Keratinocyte (primary cell): ENCODE data around the gene NFAM1. TPM values are rescaled to one million over a fixed set of nuclear protein-coding genes. Genes with fewer than 3 reads are reported as not detected.

ENCODE experiments used
- DNase-seq: peaks from one replicate; pipeline ENCODE4 v3.0.0-alpha.2; 2011; ENCODE audit warnings: low read depth, missing footprints, low spot score
- FAIRE-seq: peaks from 2 replicates; lab custom pipeline; 2011; peaks lifted over from hg19 to GRCh38; lab: Jason Lieb, UNC
- H2AFZ ChIP-seq: 2 replicates; pipeline ENCODE4 v1.6.0; 2012; ENCODE audit warnings: low read length, control low read depth, inconsistent platforms; ENCODE audit not compliant: control insufficient read depth
- H3K27ac ChIP-seq: 2 replicates; pipeline ENCODE4 v1.5.1; 2011; ENCODE audit warnings: low read length; ENCODE audit not compliant: control insufficient read depth, insufficient read depth
- H3K27me3 ChIP-seq: 3 replicates; pipeline ENCODE4 v1.6.0; 2011; ENCODE audit warnings: low read length; ENCODE audit not compliant: control insufficient read depth, insufficient read depth; ENCODE audit errors: extremely low read depth
- H3K36me3 ChIP-seq, 2 experiments: 2 replicates in 1 of 2; 3 replicates in 1 of 2; pipeline ENCODE4 v1.5.1; 2011; ENCODE audit warnings: low read length in 2 of 2, mild to moderate bottlenecking in 1 of 2; ENCODE audit not compliant: control insufficient read depth in 2 of 2, insufficient read depth in 2 of 2; ENCODE audit errors: extremely low read depth in 1 of 2
- H3K4me1 ChIP-seq: 3 replicates; pipeline ENCODE4 v1.5.1; 2011; ENCODE audit warnings: low read length; ENCODE audit not compliant: control insufficient read depth, insufficient read depth; ENCODE audit errors: extremely low read depth
- H3K4me2 ChIP-seq: 3 replicates; pipeline ENCODE4 v1.6.0; 2011; ENCODE audit warnings: low read depth, low read length; ENCODE audit not compliant: control insufficient read depth, insufficient read depth; ENCODE audit errors: extremely low read depth
- H3K4me3 ChIP-seq, 3 experiments: fragments of 200-600 bp in 1 of 3; sonication (generic) in 1 of 3; 2 replicates in 2 of 3; 3 replicates in 1 of 3; pipeline ENCODE4 v1.5.1; 2011 to 2016; ENCODE audit warnings: low read length in 3 of 3, mild to moderate bottlenecking in 3 of 3, control low read depth in 2 of 3, inconsistent platforms in 1 of 3, low read depth in 1 of 3, mixed read lengths in 1 of 3, mixed run types in 1 of 3, moderate library complexity in 1 of 3; ENCODE audit not compliant: control insufficient read depth in 2 of 3, insufficient read depth in 2 of 3; ENCODE audit errors: extremely low read depth in 1 of 3
- H3K79me2 ChIP-seq: 2 replicates; pipeline ENCODE4 v1.6.0; 2012; ENCODE audit warnings: low read length; ENCODE audit not compliant: control insufficient read depth, insufficient read depth
- H3K9ac ChIP-seq: 3 replicates; pipeline ENCODE4 v1.6.0; 2011; ENCODE audit warnings: low read length; ENCODE audit not compliant: control insufficient read depth, insufficient read depth; ENCODE audit errors: extremely low read depth
- H3K9me1 ChIP-seq: 3 replicates; pipeline ENCODE4 v1.6.0; 2011; ENCODE audit warnings: low read length; ENCODE audit not compliant: control insufficient read depth, insufficient read depth; ENCODE audit errors: extremely low read depth
- H3K9me3 ChIP-seq: 2 replicates; pipeline ENCODE4 v1.5.1; 2012; ENCODE audit warnings: low read depth, low read length; ENCODE audit not compliant: control insufficient read depth
- H4K20me1 ChIP-seq: 3 replicates; pipeline ENCODE4 v1.6.0; 2011; ENCODE audit warnings: low read length; ENCODE audit not compliant: control insufficient read depth, insufficient read depth; ENCODE audit errors: extremely low read depth
- EZH2 ChIP-seq: IDR thresholded peaks from one replicate; pipeline ENCODE4 v1.6.1; 2012; ENCODE audit warnings: inconsistent platforms, mild to moderate bottlenecking, low read length, moderate library complexity
- dilution Hi-C: fragments of 300-500 bp; cut with MboI; formaldehyde crosslinking; loops from one replicate; pipeline ENCODE4 v1.7.0; 2020; ENCODE audit warnings: low sequenced_read_pairs; ENCODE audit not compliant: extremely low pct_ligation_motif_present
- polyA plus RNA-seq, 5 experiments: library from polyadenylated mRNA; depleted of rRNA in 3 of 5; stranded (reverse) in 3 of 5; stranded (forward) in 1 of 5; unstranded in 1 of 5; fragments of >200 nt; gene quantifications; 1 replicate in 1 of 5; 2 replicates in 3 of 5; 3 replicates in 1 of 5; pipeline versions ENCODE4 v1.2.1 to v1.2.3, GENCODE V29; 2011 to 2012; ENCODE audit warnings: missing spikeins in 2 of 5, low read depth in 1 of 5, low replicate concordance in 1 of 5
- TF ChIP-seq, protein P1 (sequence below), 3 experiments: IDR thresholded peaks in 1 of 3; conservative IDR thresholded peaks in 1 of 3; optimal IDR thresholded peaks in 1 of 3; 2 replicates in 2 of 3; 3 replicates in 1 of 3; pipeline versions ENCODE3 to v1.5.1; 2011; ENCODE audit warnings: low read length in 3 of 3, mild to moderate bottlenecking in 3 of 3, moderate library complexity in 2 of 3, control low read depth in 1 of 3, inconsistent platforms in 1 of 3; ENCODE audit not compliant: insufficient read depth in 2 of 3; ENCODE audit errors: extremely low read depth in 1 of 3

Gene NFAM1
- polyA plus RNA-seq, 1 donor (not counting 4 experiments of a cell fraction or from before 2014, with no cell fraction given), result not detected

DNA sequence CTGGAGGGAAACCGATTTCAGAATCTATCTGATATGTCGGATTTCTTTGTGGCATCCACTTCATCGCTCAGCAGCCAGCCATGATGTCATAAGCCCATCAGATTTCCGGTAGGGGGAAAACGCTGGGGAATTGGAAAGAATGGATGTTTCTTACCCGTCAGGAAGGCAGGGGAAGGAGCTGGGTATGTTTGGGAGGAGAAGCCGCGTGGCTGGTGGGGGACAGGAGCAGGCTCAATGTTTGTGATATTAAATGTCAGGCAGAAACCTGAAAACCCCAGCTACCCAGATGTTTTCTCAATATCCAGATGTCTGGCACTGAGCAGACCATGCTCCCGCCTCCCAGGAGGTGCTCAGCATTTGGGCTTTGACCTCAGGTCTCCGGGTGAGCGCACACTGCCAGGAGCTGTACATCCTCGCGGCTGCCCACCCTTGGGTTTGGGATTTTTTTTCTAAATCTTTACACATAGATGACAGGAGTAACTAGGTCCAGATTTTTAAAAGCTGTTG, 67.5 kb downstream of the NFAM1 start:
- Histone ChIP-seq H3K9ac (no peak overlapping the region), H3K36me3 (no peaks in the 10 kb centered on the region), H2AFZ (no peak overlapping the region), H3K27ac (no peak overlapping the region), H3K9me1 (no peaks in the 10 kb centered on the region), H3K4me1 (peaks cover 17% of the 10 kb centered on the region), H3K9me3 (no peaks in the 10 kb centered on the region), H3K4me3 (no peak overlapping the region), H3K4me2 (no peak overlapping the region), H4K20me1 (peaks cover 7% of the 10 kb centered on the region), H3K79me2 (no peaks in the 10 kb centered on the region), H3K27me3 (peaks cover 64% of the 10 kb centered on the region)
- TF ChIP-seq EZH2, result peak; percentile 16
- TF ChIP-seq, protein P1, sequence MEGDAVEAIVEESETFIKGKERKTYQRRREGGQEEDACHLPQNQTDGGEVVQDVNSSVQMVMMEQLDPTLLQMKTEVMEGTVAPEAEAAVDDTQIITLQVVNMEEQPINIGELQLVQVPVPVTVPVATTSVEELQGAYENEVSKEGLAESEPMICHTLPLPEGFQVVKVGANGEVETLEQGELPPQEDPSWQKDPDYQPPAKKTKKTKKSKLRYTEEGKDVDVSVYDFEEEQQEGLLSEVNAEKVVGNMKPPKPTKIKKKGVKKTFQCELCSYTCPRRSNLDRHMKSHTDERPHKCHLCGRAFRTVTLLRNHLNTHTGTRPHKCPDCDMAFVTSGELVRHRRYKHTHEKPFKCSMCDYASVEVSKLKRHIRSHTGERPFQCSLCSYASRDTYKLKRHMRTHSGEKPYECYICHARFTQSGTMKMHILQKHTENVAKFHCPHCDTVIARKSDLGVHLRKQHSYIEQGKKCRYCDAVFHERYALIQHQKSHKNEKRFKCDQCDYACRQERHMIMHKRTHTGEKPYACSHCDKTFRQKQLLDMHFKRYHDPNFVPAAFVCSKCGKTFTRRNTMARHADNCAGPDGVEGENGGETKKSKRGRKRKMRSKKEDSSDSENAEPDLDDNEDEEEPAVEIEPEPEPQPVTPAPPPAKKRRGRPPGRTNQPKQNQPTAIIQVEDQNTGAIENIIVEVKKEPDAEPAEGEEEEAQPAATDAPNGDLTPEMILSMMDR (optimal IDR thresholded peaks at IDR 0.05 in 1 of 3, IDR thresholded peaks at IDR 0.05 in 1 of 3, conservative IDR thresholded peaks at IDR 0.05 in 1 of 3; ENCODE audit: extremely low read depth in 1 of 3, insufficient read depth in 2 of 3, low read length in 3 of 3), result no peak
- FAIRE-seq (no peak), DNase-seq (no peak)
- dilution Hi-C loops, result no loop called here

DNA sequence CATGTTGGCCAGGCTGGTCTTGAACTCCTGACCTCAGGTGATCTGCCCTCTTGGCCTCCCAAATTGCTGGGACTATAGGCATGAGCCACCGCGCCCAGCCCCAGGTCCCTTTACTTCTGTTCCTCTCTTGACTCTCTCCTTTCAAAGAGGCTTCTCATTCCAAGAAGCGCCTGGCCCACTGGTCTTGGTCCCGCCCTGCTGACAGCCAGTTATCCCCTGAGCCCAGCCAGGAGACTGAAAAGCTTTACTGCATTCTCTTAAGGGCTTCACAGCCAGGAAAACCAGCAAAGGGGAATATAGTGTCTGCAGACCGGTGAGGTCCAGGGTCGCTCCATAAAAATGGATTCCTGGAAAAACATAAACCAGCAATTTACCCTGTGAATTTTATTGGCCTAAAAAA, 68.3 kb downstream of the NFAM1 start:
- FAIRE-seq (no peak), DNase-seq (no peak)
- Histone ChIP-seq H3K4me3 (no peak overlapping the region), H3K4me2 (no peak overlapping the region), H3K4me1 (peaks cover 12% of the 10 kb centered on the region), H3K9ac (no peak overlapping the region), H4K20me1 (peaks cover 7% of the 10 kb centered on the region), H3K27me3 (peaks cover 70% of the 10 kb centered on the region), H2AFZ (no peak overlapping the region), H3K36me3 (no peaks in the 10 kb centered on the region), H3K27ac (no peak overlapping the region), H3K9me1 (no peaks in the 10 kb centered on the region), H3K9me3 (no peaks in the 10 kb centered on the region), H3K79me2 (no peaks in the 10 kb centered on the region)
- TF ChIP-seq, protein P1 (optimal IDR thresholded peaks at IDR 0.05 in 1 of 3, IDR thresholded peaks at IDR 0.05 in 1 of 3, conservative IDR thresholded peaks at IDR 0.05 in 1 of 3; ENCODE audit: extremely low read depth in 1 of 3, insufficient read depth in 2 of 3, low read length in 3 of 3), result no peak
- TF ChIP-seq EZH2, result no peak
- dilution Hi-C loops, result no loop called here
